ENCODE measurements around the gene WIPF3. TPM values are rescaled to one million over a fixed set of nuclear protein-coding genes. Genes with fewer than 3 reads are reported as not detected.

Gene WIPF3
- total and polyA plus RNA-seq, 2 experiments from 2014 or later = not detected

GRCh38 chr7:29770371-29770770 is 35.9 kb upstream of the WIPF3 start:
- in situ Hi-C loops (cut with MboI) = loop anchor here (25.0 kb wide), 1 partner anchor 292 kb away; no protein-coding TSS in a partner anchor
- Histone ChIP-seq H3K9me2 (ENCODE audit: insufficient read depth) (no peaks in the 10 kb centered on the region), H3K9me3 (ENCODE audit: low read depth) (no peaks in the 10 kb centered on the region), H3K36me3 (ENCODE audit: low read depth) (no peaks in the 10 kb centered on the region), H3F3A (ENCODE audit: insufficient read depth) (no peaks in the 10 kb centered on the region), H3K27me3 (replicated peaks; ENCODE audit: insufficient read depth) (peaks cover 30% of the 10 kb centered on the region), H3K4me3 (no peak overlapping the region), H3K79me2 (ENCODE audit: insufficient read depth) (no peaks in the 10 kb centered on the region), H3K4me2 (ENCODE audit: unreplicated experiment) (no peak overlapping the region), H4K20me1 (ENCODE audit: insufficient read depth) (no peaks in the 10 kb centered on the region), H3K9ac (no peak overlapping the region), H3K4me1 (ENCODE audit: insufficient read depth) (no peaks in the 10 kb centered on the region), H2AFZ (no peak overlapping the region), H3K27ac (no peak overlapping the region)
- DNase-seq = no peak
- TF ChIP-seq EZH2 (IDR thresholded peaks at IDR 0.05; ENCODE audit: insufficient read depth, poor library complexity, severe bottlenecking) (no peak), EZH2phosphoT487 (IDR thresholded peaks at IDR 0.05; ENCODE audit: insufficient read depth, low read depth) (no peak)
- 53 to 64% methylated on average over 6 of the region's 6 CpGs for WGBS, 2 experiments (ENCODE audit: low coverage in 1 of 2, low lambda C conversion rate in 2 of 2, missing lambda C conversion rate in 2 of 2)

- Histone ChIP-seq H3K4me3 (no peak overlapping the region), H2AFZ (no peak overlapping the region), H3F3A (ENCODE audit: insufficient read depth) (no peaks in the 10 kb centered on the region), H3K4me2 (ENCODE audit: unreplicated experiment) (no peak overlapping the region), H3K27ac (no peak overlapping the region), H3K79me2 (ENCODE audit: insufficient read depth) (no peaks in the 10 kb centered on the region), H3K27me3 (replicated peaks; ENCODE audit: insufficient read depth) (peaks cover 22% of the 10 kb centered on the region), H4K20me1 (ENCODE audit: insufficient read depth) (no peaks in the 10 kb centered on the region), H3K36me3 (ENCODE audit: low read depth) (no peaks in the 10 kb centered on the region), H3K9me3 (ENCODE audit: low read depth) (no peaks in the 10 kb centered on the region), H3K9ac (no peak overlapping the region), H3K4me1 (ENCODE audit: insufficient read depth) (no peaks in the 10 kb centered on the region), H3K9me2 (ENCODE audit: insufficient read depth) (no peaks in the 10 kb centered on the region)
- no peak for DNase-seq
- WGBS, 2 experiments (ENCODE audit: low coverage in 1 of 2, low lambda C conversion rate in 2 of 2, missing lambda C conversion rate in 2 of 2) = 61 to 67% methylated on average over 4 of the region's 4 CpGs
- in situ Hi-C loops (cut with MboI) = loop anchor here (25.0 kb wide), 1 partner anchor 291 kb away; no protein-coding TSS in a partner anchor
- TF ChIP-seq EZH2 (IDR thresholded peaks at IDR 0.05; ENCODE audit: insufficient read depth, poor library complexity, severe bottlenecking) (no peak), EZH2phosphoT487 (IDR thresholded peaks at IDR 0.05; ENCODE audit: insufficient read depth, low read depth) (no peak)
Measured at GRCh38 chr7:29771081-29771816, 35.1 kb upstream of the WIPF3 start.

- DNase-seq = no peak
- Histone ChIP-seq H4K20me1 (ENCODE audit: insufficient read depth) (no peaks in the 10 kb centered on the region), H3K36me3 (ENCODE audit: low read depth) (no peaks in the 10 kb centered on the region), H3K9ac (no peak overlapping the region), H3K27me3 (replicated peaks; ENCODE audit: insufficient read depth) (peaks cover 65% of the 10 kb centered on the region), H3K4me3 (no peak overlapping the region), H2AFZ (no peak overlapping the region), H3F3A (ENCODE audit: insufficient read depth) (no peaks in the 10 kb centered on the region), H3K27ac (no peak overlapping the region), H3K4me2 (ENCODE audit: unreplicated experiment) (no peak overlapping the region), H3K79me2 (ENCODE audit: insufficient read depth) (no peaks in the 10 kb centered on the region), H3K9me3 (ENCODE audit: low read depth) (no peaks in the 10 kb centered on the region), H3K4me1 (ENCODE audit: insufficient read depth) (no peaks in the 10 kb centered on the region), H3K9me2 (ENCODE audit: insufficient read depth) (no peaks in the 10 kb centered on the region)
- WGBS, 2 experiments (ENCODE audit: low coverage in 1 of 2, low lambda C conversion rate in 2 of 2, missing lambda C conversion rate in 2 of 2) = 59 to 68% methylated on average over 2 of the region's 2 CpGs
- in situ Hi-C loops (cut with MboI) = no loop called here
- TF ChIP-seq EZH2phosphoT487 (IDR thresholded peaks at IDR 0.05; ENCODE audit: insufficient read depth, low read depth) = no peak
- TF ChIP-seq EZH2 (IDR thresholded peaks at IDR 0.05; ENCODE audit: insufficient read depth, poor library complexity, severe bottlenecking) = no peak
Measured at GRCh38 chr7:29779017-29779416, 27.3 kb upstream of the WIPF3 start.

GRCh38 chr7:29780346-29780745 is 26.0 kb upstream of the WIPF3 start:
- Histone ChIP-seq H3K36me3 (ENCODE audit: low read depth) (no peaks in the 10 kb centered on the region), H3K27me3 (replicated peaks; ENCODE audit: insufficient read depth) (peaks cover 59% of the 10 kb centered on the region), H3K79me2 (ENCODE audit: insufficient read depth) (no peaks in the 10 kb centered on the region), H3K4me2 (ENCODE audit: unreplicated experiment) (no peak overlapping the region), H3K9ac (no peak overlapping the region), H3F3A (ENCODE audit: insufficient read depth) (no peaks in the 10 kb centered on the region), H2AFZ (no peak overlapping the region), H3K9me2 (ENCODE audit: insufficient read depth) (no peaks in the 10 kb centered on the region), H3K27ac (no peak overlapping the region), H3K4me3 (no peak overlapping the region), H4K20me1 (ENCODE audit: insufficient read depth) (no peaks in the 10 kb centered on the region), H3K4me1 (ENCODE audit: insufficient read depth) (no peaks in the 10 kb centered on the region), H3K9me3 (ENCODE audit: low read depth) (no peaks in the 10 kb centered on the region)
- no peak for DNase-seq
- TF ChIP-seq EZH2 (IDR thresholded peaks at IDR 0.05; ENCODE audit: insufficient read depth, poor library complexity, severe bottlenecking) (no peak), EZH2phosphoT487 (IDR thresholded peaks at IDR 0.05; ENCODE audit: insufficient read depth, low read depth) (no peak)
- in situ Hi-C loops (cut with MboI) = no loop called here
- WGBS, 2 experiments (ENCODE audit: low coverage in 1 of 2, low lambda C conversion rate in 2 of 2, missing lambda C conversion rate in 2 of 2) = 48 to 52% methylated on average over 2 of the region's 2 CpGs

All from GM23248 (cell line).